ENCODE measurements around the gene MYO1H. TPM values are rescaled to one million over a fixed set of nuclear protein-coding genes. Genes with fewer than 3 reads are reported as not detected.

MYO1H gene
- total and polyA plus RNA-seq, 2 of the 13 experiments (the other 11 are each of a cell fraction or from before 2014, with no cell fraction given), result not detected

DNA sequence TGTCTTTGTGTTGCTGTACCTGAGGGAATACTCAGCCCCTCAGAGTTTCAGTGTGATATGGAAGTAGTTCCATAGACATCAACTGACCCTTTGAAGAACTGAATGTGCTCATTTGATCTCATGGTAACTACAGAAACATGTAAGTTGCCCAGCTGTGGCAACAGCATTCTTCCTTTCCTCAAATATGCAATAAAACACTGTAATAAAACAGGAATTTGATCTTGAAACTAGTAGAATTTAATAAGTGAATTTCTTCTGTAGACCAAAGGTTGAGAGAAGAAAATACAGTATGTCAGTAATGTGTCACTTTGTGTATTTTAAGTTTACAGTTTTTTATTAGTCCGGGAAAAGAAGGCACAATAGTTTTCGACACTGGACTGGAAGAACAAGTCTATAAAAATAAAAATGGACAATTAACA is 97.5 kb downstream of the MYO1H start:
- ATAC-seq (no peak), FAIRE-seq (no peak), DNase-seq (ENCODE audit: low spot score) (no peak)
- Histone ChIP-seq H3K4me3 (replicated peaks in 1 of 3; ENCODE audit: insufficient read depth in 1 of 3, low read depth in 2 of 3, low read length in 3 of 3) (no peak overlapping the region), H3K36me3 (replicated peaks in 1 of 2; ENCODE audit: control insufficient read depth in 1 of 2, insufficient read depth in 2 of 2, low read length in 2 of 2) (peaks cover 2 to 12% of the 10 kb centered on the region in 2 experiments; a peak in 3 of 5 replicates), H3K27ac (ENCODE audit: extremely low read length, insufficient read depth, low read length) (no peak overlapping the region), H3K4me2 (ENCODE audit: low read depth, low read length) (no peak overlapping the region), H4K20me1 (ENCODE audit: insufficient read depth, low read length) (no peaks in the 10 kb centered on the region), H3K79me2 (ENCODE audit: insufficient read depth, low read length) (no peaks in the 10 kb centered on the region), H3K9me3 (ENCODE audit: low read length) (no peaks in the 10 kb centered on the region), H3K27me3 (ENCODE audit: control insufficient read depth in 1 of 2, insufficient read depth in 2 of 2, low read length in 2 of 2) (no peaks in the 10 kb centered on the region), H2AFZ (ENCODE audit: low read length) (no peak overlapping the region), H3K4me1 (ENCODE audit: insufficient read depth, low read length) (peaks cover 23% of the 10 kb centered on the region), H3K9ac (ENCODE audit: insufficient read depth, low read depth, low read length) (no peak overlapping the region)
- WGBS (ENCODE audit: low lambda C conversion rate), result 91% methylated on average over 2 of the region's 2 CpGs
- intact Hi-C loops (cut with micrococcal nuclease; ENCODE audit: unreplicated experiment), result no loop called here
- ChIA-PET CTCF (ENCODE audit: low intra/inter-chr PET ratio, low total read pairs) (no interaction called here), POLR2A (no interaction called here)
- no peak for TF ChIP-seq ZNF619 (CRISPR knock-in tag; IDR thresholded peaks at IDR 0.05)
- no peak for TF ChIP-seq SNRNP70 (IDR thresholded peaks at IDR 0.05; ENCODE audit: low read depth, low read length)
- TF ChIP-seq ZFP36 (IDR thresholded peaks at IDR 0.05; ENCODE audit: borderline replicate concordance, low read depth, low read length, partially characterized antibody), result no peak
- no peak for TF ChIP-seq YEATS2 (CRISPR knock-in tag; IDR thresholded peaks at IDR 0.05; ENCODE audit: borderline replicate concordance)
- TF ChIP-seq ZNF790 (CRISPR knock-in tag; IDR thresholded peaks at IDR 0.05; ENCODE audit: borderline replicate concordance), result no peak
- TF ChIP-seq SMARCE1 (IDR thresholded peaks at IDR 0.05; ENCODE audit: borderline replicate concordance), result no peak
- TF ChIP-seq, protein P1, sequence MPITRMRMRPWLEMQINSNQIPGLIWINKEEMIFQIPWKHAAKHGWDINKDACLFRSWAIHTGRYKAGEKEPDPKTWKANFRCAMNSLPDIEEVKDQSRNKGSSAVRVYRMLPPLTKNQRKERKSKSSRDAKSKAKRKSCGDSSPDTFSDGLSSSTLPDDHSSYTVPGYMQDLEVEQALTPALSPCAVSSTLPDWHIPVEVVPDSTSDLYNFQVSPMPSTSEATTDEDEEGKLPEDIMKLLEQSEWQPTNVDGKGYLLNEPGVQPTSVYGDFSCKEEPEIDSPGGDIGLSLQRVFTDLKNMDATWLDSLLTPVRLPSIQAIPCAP (CRISPR knock-in tag; IDR thresholded peaks at IDR 0.05; ENCODE audit: low read depth), result no peak
- TF ChIP-seq BRCA1 (CRISPR knock-in tag; IDR thresholded peaks at IDR 0.05), result no peak
- no peak for TF ChIP-seq KLF12 (CRISPR knock-in tag; IDR thresholded peaks at IDR 0.05; ENCODE audit: borderline replicate concordance)
- TF ChIP-seq HCFC1 (IDR thresholded peaks at IDR 0.05; ENCODE audit: low read depth, low read length), result no peak
- no peak for TF ChIP-seq TEAD2 (CRISPR knock-in tag; IDR thresholded peaks at IDR 0.05)
- TF ChIP-seq GATAD2A (CRISPR knock-in tag; IDR thresholded peaks at IDR 0.05), result no peak
- TF ChIP-seq KMT2B (CRISPR knock-in tag; IDR thresholded peaks at IDR 0.05), result no peak
- no peak for TF ChIP-seq ZNF350 (CRISPR knock-in tag; IDR thresholded peaks at IDR 0.05; ENCODE audit: borderline replicate concordance, low read depth)
- TF ChIP-seq, protein P2, sequence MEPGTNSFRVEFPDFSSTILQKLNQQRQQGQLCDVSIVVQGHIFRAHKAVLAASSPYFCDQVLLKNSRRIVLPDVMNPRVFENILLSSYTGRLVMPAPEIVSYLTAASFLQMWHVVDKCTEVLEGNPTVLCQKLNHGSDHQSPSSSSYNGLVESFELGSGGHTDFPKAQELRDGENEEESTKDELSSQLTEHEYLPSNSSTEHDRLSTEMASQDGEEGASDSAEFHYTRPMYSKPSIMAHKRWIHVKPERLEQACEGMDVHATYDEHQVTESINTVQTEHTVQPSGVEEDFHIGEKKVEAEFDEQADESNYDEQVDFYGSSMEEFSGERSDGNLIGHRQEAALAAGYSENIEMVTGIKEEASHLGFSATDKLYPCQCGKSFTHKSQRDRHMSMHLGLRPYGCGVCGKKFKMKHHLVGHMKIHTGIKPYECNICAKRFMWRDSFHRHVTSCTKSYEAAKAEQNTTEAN (CRISPR knock-in tag; conservative IDR thresholded peaks at IDR 0.05), result no peak
- TF ChIP-seq, protein P3, sequence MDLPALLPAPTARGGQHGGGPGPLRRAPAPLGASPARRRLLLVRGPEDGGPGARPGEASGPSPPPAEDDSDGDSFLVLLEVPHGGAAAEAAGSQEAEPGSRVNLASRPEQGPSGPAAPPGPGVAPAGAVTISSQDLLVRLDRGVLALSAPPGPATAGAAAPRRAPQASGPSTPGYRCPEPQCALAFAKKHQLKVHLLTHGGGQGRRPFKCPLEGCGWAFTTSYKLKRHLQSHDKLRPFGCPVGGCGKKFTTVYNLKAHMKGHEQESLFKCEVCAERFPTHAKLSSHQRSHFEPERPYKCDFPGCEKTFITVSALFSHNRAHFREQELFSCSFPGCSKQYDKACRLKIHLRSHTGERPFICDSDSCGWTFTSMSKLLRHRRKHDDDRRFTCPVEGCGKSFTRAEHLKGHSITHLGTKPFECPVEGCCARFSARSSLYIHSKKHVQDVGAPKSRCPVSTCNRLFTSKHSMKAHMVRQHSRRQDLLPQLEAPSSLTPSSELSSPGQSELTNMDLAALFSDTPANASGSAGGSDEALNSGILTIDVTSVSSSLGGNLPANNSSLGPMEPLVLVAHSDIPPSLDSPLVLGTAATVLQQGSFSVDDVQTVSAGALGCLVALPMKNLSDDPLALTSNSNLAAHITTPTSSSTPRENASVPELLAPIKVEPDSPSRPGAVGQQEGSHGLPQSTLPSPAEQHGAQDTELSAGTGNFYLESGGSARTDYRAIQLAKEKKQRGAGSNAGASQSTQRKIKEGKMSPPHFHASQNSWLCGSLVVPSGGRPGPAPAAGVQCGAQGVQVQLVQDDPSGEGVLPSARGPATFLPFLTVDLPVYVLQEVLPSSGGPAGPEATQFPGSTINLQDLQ (CRISPR knock-in tag; IDR thresholded peaks at IDR 0.05), result no peak
- in situ Hi-C loops (cut with HindIII; ENCODE audit: extremely low pct_ligation_motif_present, low pct_unique_long_range_greater_than_20kb), result no loop called here
- BruUV-seq (replicated peaks), result no TSS peak

All from HepG2 (cell line).